Measurements from ENCODE around the gene TOM1L2. TPM values are rescaled to one million over a fixed set of nuclear protein-coding genes. Genes with fewer than 3 reads are reported as not detected.

The TOM1L2 gene
- polyA plus RNA-seq, 3 donors: 34.9 to 53.2 (median 37.3) TPM

Other genes starting within 250 kb of the TOM1L2 start
- 10 to 100 TPM; 39.8 to 58.2 (median 45.8) TPM for gene SREBF1, start 135.4 kb downstream of the TOM1L2 start, polyA plus RNA-seq (ENCODE audit: insufficient read length in 3 of 3)
- 10 to 100 TPM; 14.1 to 27.3 (median 14.7) TPM for gene DRC3, start 462 bp upstream of the TOM1L2 start, polyA plus RNA-seq (ENCODE audit: insufficient read length in 3 of 3)
- gene ATPAF2, start 66.8 kb upstream of the TOM1L2 start, polyA plus RNA-seq (ENCODE audit: insufficient read length in 3 of 3): 10 to 100 TPM; 19.4 to 27.9 (median 24.2) TPM
- gene GID4, start 67.0 kb upstream of the TOM1L2 start, polyA plus RNA-seq (ENCODE audit: insufficient read length in 3 of 3): 10 to 100 TPM; 12.8 to 15.1 (median 13.3) TPM
- 10 to 100 TPM; 31.9 to 40.5 (median 40.1) TPM for gene DRG2, start 115.5 kb upstream of the TOM1L2 start, polyA plus RNA-seq (ENCODE audit: insufficient read length in 3 of 3)
- gene MYO15A, start 136.4 kb upstream of the TOM1L2 start, polyA plus RNA-seq (ENCODE audit: insufficient read length in 3 of 3): 1 to 10 TPM; 2.4 to 5.9 (median 4.5) TPM
- 10 to 100 TPM; 73.1 to 74.1 (median 73.3) TPM for gene ALKBH5, start 211.4 kb upstream of the TOM1L2 start, polyA plus RNA-seq (ENCODE audit: insufficient read length in 3 of 3)